Endothelial cell of umbilical vein (primary cell): ENCODE results near the gene CLP1. TPM values are rescaled to one million over a fixed set of nuclear protein-coding genes. Genes with fewer than 3 reads are reported as not detected.
"Not testable (repeated sequence)": the region's sequence is repeated elsewhere in the genome, so short reads cannot be mapped to it uniquely, and the experiment has no call there.

ENCODE experiments used
- BruUV-seq: library from RNA; stranded (reverse); fragments of 400-500 nt; replicated peaks from 2 replicates; lab custom pipeline; 2021; lab: Mats Ljungman, UMichigan
- CTCF ChIA-PET: fragments of 300-600, 350-600 bp; sonication (Branson Sonifier 250); formaldehyde crosslinking; loops from one replicate; lab custom pipeline; 2021; ENCODE audit warnings: antibody characterized with exemption, inconsistent platforms; lab: Charles Lee
- POLR2A ChIA-PET: fragments of 300-600, 350-600 bp; sonication (Branson Sonifier 250); formaldehyde crosslinking; loops from one replicate; lab custom pipeline; 2021; ENCODE audit warnings: antibody characterized with exemption, inconsistent platforms; lab: Charles Lee
- DNase-seq: peaks from one replicate; pipeline ENCODE4 v3.0.0-alpha.2; 2011; ENCODE audit warnings: low read depth, low spot score
- FAIRE-seq: peaks from 2 replicates; lab custom pipeline; 2011; peaks lifted over from hg19 to GRCh38; lab: Jason Lieb, UNC
- H2AFZ ChIP-seq: 2 replicates; pipeline ENCODE4 v1.6.0; 2012; ENCODE audit warnings: low read depth, low read length, control low read depth, inconsistent platforms
- H3K27ac ChIP-seq: 2 replicates; pipeline ENCODE4 v1.5.1; 2011; ENCODE audit warnings: low read depth, mild to moderate bottlenecking, control low read depth, low read length, moderate library complexity; ENCODE audit not compliant: insufficient read depth
- H3K27me3 ChIP-seq, 2 experiments: 2 replicates each; pipeline versions ENCODE4 v1.6.0 to v1.6.1; 2011; ENCODE audit warnings: low read length in 2 of 2, mixed read lengths in 1 of 2; ENCODE audit not compliant: control insufficient read depth in 2 of 2, insufficient read depth in 2 of 2
- H3K36me3 ChIP-seq, 2 experiments: 2 replicates in 1 of 2; 3 replicates in 1 of 2; pipeline ENCODE4 v1.5.1; 2011; ENCODE audit warnings: low read length in 2 of 2, mild to moderate bottlenecking in 1 of 2, moderate library complexity in 1 of 2; ENCODE audit not compliant: control insufficient read depth in 2 of 2, insufficient read depth in 2 of 2; ENCODE audit errors: extremely low read depth in 1 of 2
- H3K4me1 ChIP-seq: 3 replicates; pipeline ENCODE4 v1.5.1; 2011; ENCODE audit warnings: mild to moderate bottlenecking, low read length; ENCODE audit not compliant: control insufficient read depth, insufficient read depth; ENCODE audit errors: extremely low read depth
- H3K4me2 ChIP-seq: 2 replicates; pipeline ENCODE4 v1.6.1; 2011; ENCODE audit warnings: low read length, control low read depth, mixed read lengths; ENCODE audit not compliant: insufficient read depth
- H3K4me3 ChIP-seq, 3 experiments: fragments of 200-600 bp in 1 of 3; sonication (generic), shearing (Covaris generic) in 1 of 3; replicated peaks in 1 of 3; 2 replicates each; pipeline ENCODE4 v1.5.1; 2011 to 2016; ENCODE audit warnings: control low read depth in 3 of 3, low read length in 3 of 3, mild to moderate bottlenecking in 2 of 3, inconsistent platforms in 1 of 3, low read depth in 1 of 3, moderate library complexity in 1 of 3; ENCODE audit not compliant: insufficient read depth in 1 of 3
- H3K79me2 ChIP-seq: 2 replicates; pipeline ENCODE4 v1.6.0; 2012; ENCODE audit warnings: low read length, inconsistent platforms; ENCODE audit not compliant: control insufficient read depth, insufficient read depth
- H3K9ac ChIP-seq: replicated peaks from 2 replicates; pipeline ENCODE3; 2011; ENCODE audit warnings: low read length, control low read depth; ENCODE audit not compliant: insufficient read depth; ENCODE audit errors: extremely low read depth
- H3K9me1 ChIP-seq: replicated peaks from 3 replicates; pipeline ENCODE4 v1.6.0; 2011; ENCODE audit warnings: mild to moderate bottlenecking, low read length; ENCODE audit not compliant: control insufficient read depth, insufficient read depth; ENCODE audit errors: extremely low read depth
- H3K9me3 ChIP-seq: replicated peaks from 2 replicates; pipeline ENCODE4 v1.5.1; 2012; ENCODE audit warnings: low read length, inconsistent platforms; ENCODE audit not compliant: control insufficient read depth, insufficient read depth
- H4K20me1 ChIP-seq: replicated peaks from 2 replicates; pipeline ENCODE3; 2011; ENCODE audit warnings: mild to moderate bottlenecking, low read length; ENCODE audit not compliant: control insufficient read depth, insufficient read depth; ENCODE audit errors: extremely low read depth
- CTCF ChIP-seq, 2 donors: IDR thresholded peaks; 1 replicate in 1 of 2; 2 replicates in 1 of 2; pipeline ENCODE4 v1.5.1; 2011; ENCODE audit warnings: low read length in 2 of 2, mild to moderate bottlenecking in 2 of 2, moderate library complexity in 2 of 2, control low read depth in 1 of 2, inconsistent platforms in 1 of 2, low read depth in 1 of 2; ENCODE audit not compliant: insufficient read depth in 1 of 2; ENCODE audit errors: extremely low read depth in 1 of 2
- EZH2 ChIP-seq: IDR thresholded peaks from 2 replicates; pipeline ENCODE4 v1.6.1; 2012; ENCODE audit warnings: borderline replicate concordance, low read depth, mild to moderate bottlenecking, moderate library complexity, low read length, inconsistent platforms; ENCODE audit not compliant: severe bottlenecking
- FOS ChIP-seq: IDR thresholded peaks from 2 replicates; pipeline ENCODE4 v1.6.1; 2011; ENCODE audit warnings: mild to moderate bottlenecking, low read length, moderate library complexity, borderline replicate concordance; ENCODE audit not compliant: insufficient read depth
- GATA2 ChIP-seq: IDR thresholded peaks from 2 replicates; pipeline ENCODE4 v1.7.0; 2011; ENCODE audit warnings: low read depth, mild to moderate bottlenecking, moderate library complexity, mixed read lengths, low read length; ENCODE audit not compliant: insufficient read length, insufficient read depth
- JUN ChIP-seq: IDR thresholded peaks from 2 replicates; pipeline ENCODE4 v1.6.1; 2011; ENCODE audit warnings: borderline replicate concordance, low read depth; ENCODE audit not compliant: insufficient read length, insufficient read depth
- MAX ChIP-seq: IDR thresholded peaks from 2 replicates; pipeline ENCODE4 v1.6.1; 2011; ENCODE audit not compliant: insufficient read depth, insufficient read length
- MYC ChIP-seq: IDR thresholded peaks from one replicate; pipeline ENCODE4 v1.6.1; 2011; ENCODE audit warnings: mild to moderate bottlenecking, low read depth, low read length
- POLR2A ChIP-seq: IDR thresholded peaks from 2 replicates; pipeline ENCODE4 v1.6.1; 2012; ENCODE audit warnings: low read depth, mild to moderate bottlenecking, control low read depth, low read length
- POLR2AphosphoS5 ChIP-seq: IDR thresholded peaks from 2 replicates; pipeline ENCODE4 v1.6.1; 2012; ENCODE audit warnings: low read depth, mild to moderate bottlenecking, control low read depth, low read length, moderate library complexity; ENCODE audit not compliant: insufficient read depth
- dilution Hi-C: fragments of 300-500 bp; cut with MboI; formaldehyde crosslinking; loops from one replicate; pipeline ENCODE4 v1.15.0; 2019; ENCODE audit warnings: low sequenced_read_pairs; ENCODE audit not compliant: extremely low pct_ligation_motif_present
- intact Hi-C: fragments of 100-400 bp; cut with micrococcal nuclease; formaldehyde crosslinking; loops from one replicate; pipeline ENCODE4 v1.10.0; 2022
- polyA plus RNA-seq, 4 experiments: library from polyadenylated mRNA; depleted of rRNA in 3 of 4; stranded (reverse) in 3 of 4; unstranded in 1 of 4; fragments of >200 nt; gene quantifications; 2 replicates each; pipeline versions ENCODE4 v1.2.1 to v1.2.3, GENCODE V29; 2011 to 2012; ENCODE audit warnings: missing spikeins in 1 of 4
- total RNA-seq: library from RNA; stranded (reverse); gene quantifications from 2 replicates; pipeline ENCODE4 v1.2.3, GENCODE V29; 2021

CLP1 gene
- total and polyA plus RNA-seq, 2 donors (not counting 3 experiments of a cell fraction or from before 2014, with no cell fraction given): 17.9 to 20.8 TPM

DNA sequence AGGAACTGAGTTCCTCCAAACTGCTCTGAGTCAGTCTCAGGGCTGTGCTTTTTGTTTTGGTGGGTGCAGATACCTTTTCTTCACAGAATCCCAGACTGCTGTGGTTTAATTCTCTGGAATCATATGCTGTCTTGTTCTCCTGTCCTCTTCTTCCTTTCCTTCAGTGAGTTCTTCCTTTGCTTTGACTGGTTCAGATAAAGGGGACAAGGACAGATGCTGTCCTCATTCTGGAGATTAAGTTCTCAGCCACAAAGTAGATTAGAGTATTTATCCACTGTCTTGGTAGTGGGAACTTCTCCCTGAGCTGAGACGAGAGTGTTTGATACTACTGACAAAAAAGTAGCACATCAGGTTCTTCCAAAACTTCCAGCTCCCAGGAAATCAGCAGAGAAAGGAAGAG lies 23.6 kb downstream of the CLP1 start:
- H3K27ac ChIP-seq: no peak overlapping the region
- TF ChIP-seq CTCF (IDR thresholded peaks at IDR 0.05; ENCODE audit: extremely low read depth in 1 of 2, insufficient read depth in 1 of 2, low read depth in 1 of 2, low read length in 2 of 2) (no peak), POLR2AphosphoS5 (no peak), MYC (no peak), MAX (no peak), POLR2A (no peak), EZH2 (no peak), JUN (no peak), FOS (no peak), GATA2 (no peak)
- peaks cover 11% of the 10 kb centered on the region for H3K4me1 ChIP-seq
- H3K36me3 ChIP-seq: peaks cover 10 to 15% of the 10 kb centered on the region in 2 experiments
- ChIA-PET POLR2A (no interaction called here), CTCF (interaction anchor here (1.3 kb wide), 1 partner anchor 24 kb away, joined by 3 read pairs; no protein-coding TSS in a partner anchor)
- DNase-seq (no peak), FAIRE-seq (no peak)
- BruUV-seq: no TSS peak
- intact Hi-C loops (no loop called here), dilution Hi-C loops (loop anchor here (10.0 kb wide), 1 partner anchor 124 kb away; no protein-coding TSS in a partner anchor)
- no peaks in the 10 kb centered on the region for H3K27me3 ChIP-seq
- H4K20me1 ChIP-seq: peaks cover 3% of the 10 kb centered on the region
- H3K9me1 ChIP-seq: no peaks in the 10 kb centered on the region
- H3K4me2 ChIP-seq: no peak overlapping the region
- H2AFZ ChIP-seq: no peak overlapping the region
- H3K4me3 ChIP-seq: no peak overlapping the region
- peaks cover 60% of the 10 kb centered on the region for H3K79me2 ChIP-seq
- H3K9ac ChIP-seq: no peak overlapping the region
- no peaks in the 10 kb centered on the region for H3K9me3 ChIP-seq

DNA sequence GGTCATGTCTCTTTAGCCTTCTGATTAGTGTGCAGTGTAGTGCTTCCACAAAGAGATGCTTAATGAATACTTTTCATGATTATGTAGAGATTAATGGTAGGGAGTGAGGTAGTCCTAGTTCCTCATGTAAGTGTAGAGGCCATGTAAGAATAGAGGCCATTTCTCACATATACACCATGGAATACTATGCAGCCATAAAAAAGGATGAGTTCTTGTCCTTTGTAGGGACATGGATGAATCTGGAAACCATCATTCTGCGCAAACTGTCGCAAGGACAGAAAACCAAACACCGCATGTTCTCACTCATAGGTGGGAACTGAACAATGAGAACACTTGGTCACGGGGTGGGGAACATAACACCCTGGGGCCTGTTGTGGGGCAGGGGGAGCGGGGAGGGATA lies 32.9 kb downstream of the CLP1 start:
- POLR2A ChIA-PET, H3K9me3 ChIP-seq, H3K4me2 ChIP-seq, intact Hi-C loops, H3K27me3 ChIP-seq, H3K9ac ChIP-seq, H3K4me3 ChIP-seq, DNase-seq, H3K27ac ChIP-seq, dilution Hi-C loops, H3K9me1 ChIP-seq, H2AFZ ChIP-seq, CTCF ChIA-PET, H3K79me2 ChIP-seq, FAIRE-seq, BruUV-seq, H3K4me1 ChIP-seq, H4K20me1 ChIP-seq: not testable (repeated sequence)
- H3K36me3 ChIP-seq: peaks cover 32 to 38% of the 10 kb centered on the region in 2 experiments
